PC-9 (cell line): ENCODE data around the gene POLD1.

ENCODE experiments used
- EZH2 ChIP-seq: fragments of 200-600 bp; sonication (generic); IDR thresholded peaks from 2 replicates; pipeline ENCODE4 v1.8.0; 2017; ENCODE audit warnings: antibody characterized with exemption, low read depth
- TF ChIP-seq, protein P1 (sequence below): fragments of 200-600 bp; sonication (generic); conservative IDR thresholded peaks from 2 replicates; pipeline ENCODE4 v1.6.1; 2017; ENCODE audit warnings: mixed run types, antibody characterized with exemption, mild to moderate bottlenecking, moderate library complexity

- TF ChIP-seq, protein P1, sequence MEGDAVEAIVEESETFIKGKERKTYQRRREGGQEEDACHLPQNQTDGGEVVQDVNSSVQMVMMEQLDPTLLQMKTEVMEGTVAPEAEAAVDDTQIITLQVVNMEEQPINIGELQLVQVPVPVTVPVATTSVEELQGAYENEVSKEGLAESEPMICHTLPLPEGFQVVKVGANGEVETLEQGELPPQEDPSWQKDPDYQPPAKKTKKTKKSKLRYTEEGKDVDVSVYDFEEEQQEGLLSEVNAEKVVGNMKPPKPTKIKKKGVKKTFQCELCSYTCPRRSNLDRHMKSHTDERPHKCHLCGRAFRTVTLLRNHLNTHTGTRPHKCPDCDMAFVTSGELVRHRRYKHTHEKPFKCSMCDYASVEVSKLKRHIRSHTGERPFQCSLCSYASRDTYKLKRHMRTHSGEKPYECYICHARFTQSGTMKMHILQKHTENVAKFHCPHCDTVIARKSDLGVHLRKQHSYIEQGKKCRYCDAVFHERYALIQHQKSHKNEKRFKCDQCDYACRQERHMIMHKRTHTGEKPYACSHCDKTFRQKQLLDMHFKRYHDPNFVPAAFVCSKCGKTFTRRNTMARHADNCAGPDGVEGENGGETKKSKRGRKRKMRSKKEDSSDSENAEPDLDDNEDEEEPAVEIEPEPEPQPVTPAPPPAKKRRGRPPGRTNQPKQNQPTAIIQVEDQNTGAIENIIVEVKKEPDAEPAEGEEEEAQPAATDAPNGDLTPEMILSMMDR, result no peak
- TF ChIP-seq EZH2, result no peak
These were observed 28.3 kb downstream of the POLD1 start for GRCh38 chr19:50412419-50412818.
